Measurements from ENCODE around the gene HOXC4. TPM values are rescaled to one million over a fixed set of nuclear protein-coding genes. Genes with fewer than 3 reads are reported as not detected.
A peak's percentile ranks its signal among the peaks of the same experiment; 100 is the strongest.

The HOXC4 gene
- total and polyA plus RNA-seq, 10 of the 15 experiments (the other 5 are each of a cell fraction or from before 2014, with no cell fraction given) = 1.0 to 11.4 (median 4.2) TPM

- CTCF ChIA-PET = interaction anchor here (0.9 to 13.4 kb wide), 11 partner anchors 10 to 193 kb away, joined by 3 to 343 read pairs (median 13); partner anchors contain the start of genes HOXC10, HOXC4, HOXC8 and SMUG1
- SMC1A ChIA-PET (ENCODE audit: uncharacterized antibody, unreplicated experiment) = interaction anchor here (1.1 to 1.4 kb wide), 8 partner anchors 9 to 164 kb away, joined by 3 to 9 read pairs (median 4); partner anchors contain the start of gene SMUG1
- peak overlapping the region; percentile 31; the same call in 1 of the 2 replicates for H3K9ac ChIP-seq (ENCODE audit: control insufficient read depth, insufficient read depth, low read length)
Measured at GRCh38 chr12:54026640-54027441, 26.8 kb upstream of the HOXC4 start.

More at GRCh38 chr12:54026640-54027441, 26.8 kb upstream of the HOXC4 start:
- H4K20me1 ChIP-seq (ENCODE audit: control insufficient read depth, insufficient read depth) = no peaks in the 10 kb centered on the region
- ChIA-PET RAD21 (ENCODE audit: unreplicated experiment) (interaction anchor here (0.5 to 12.6 kb wide), 7 partner anchors 9 to 321 kb away, joined by 3 to 222 read pairs (median 4); partner anchors contain the start of genes HOXC8 and SMUG1), POLR2A (interaction anchor here (0.7 kb wide), 2 partner anchors 9 to 24 kb away, joined by 3 to 4 read pairs; no protein-coding TSS in a partner anchor)
- in situ Hi-C loops (cut with MboI) = loop anchor here (10.0 kb wide), 2 partner anchors 168 to 338 kb away; partner anchors contain the start of gene GPR84
- 13% methylated on average over 21 of the region's 22 CpGs for whole genome bisulfite sequencing (ENCODE audit: insufficient coverage, insufficient replicate concordance, low lambda C conversion rate, missing lambda C conversion rate)
- no peaks in the 10 kb centered on the region for H3K79me2 ChIP-seq (ENCODE audit: control insufficient read depth, insufficient read depth, low read length)
- FAIRE-seq = no peak
- no peaks in the 10 kb centered on the region for H3K36me3 ChIP-seq (ENCODE audit: control insufficient read depth in 2 of 2, insufficient read depth in 2 of 2, low read length in 1 of 2)
- H3K4me1 ChIP-seq (ENCODE audit: control insufficient read depth, insufficient read depth, low read length) = peaks cover 5% of the 10 kb centered on the region
- H3K4me2 ChIP-seq (ENCODE audit: control insufficient read depth, insufficient read depth) = peak overlapping the region; percentile 66
- DNase-seq (ENCODE audit: low read depth, low spot score) = no peak
- H2AFZ ChIP-seq (ENCODE audit: control insufficient read depth, low read depth, low read length) = peak overlapping the region; percentile 77
- peaks cover 8 to 18% of the 10 kb centered on the region in 2 experiments for H3K27me3 ChIP-seq (replicated peaks in 1 of 2; ENCODE audit: control insufficient read depth in 2 of 2, insufficient read depth in 2 of 2, low read length in 1 of 2)
- intact Hi-C loops (cut with micrococcal nuclease; ENCODE audit: unreplicated experiment) = no loop called here
- no peak overlapping the region for H3K4me3 ChIP-seq
- ATAC-seq = no peak
- no peaks in the 10 kb centered on the region for H3K9me3 ChIP-seq (replicated peaks; ENCODE audit: control insufficient read depth, insufficient read depth, low read length)
- no peak for TF ChIP-seq MEF2B (IDR thresholded peaks at IDR 0.05; ENCODE audit: partially characterized antibody, poor library complexity, severe bottlenecking)
- no peak for TF ChIP-seq TAF1 (IDR thresholded peaks at IDR 0.05; ENCODE audit: borderline replicate concordance, low read depth, low read length)
- TF ChIP-seq MEF2A (IDR thresholded peaks at IDR 0.05; ENCODE audit: insufficient read depth, low read depth, low read length) = no peak
- no peak for TF ChIP-seq E4F1 (IDR thresholded peaks at IDR 0.05; ENCODE audit: borderline replicate concordance, partially characterized antibody)
- no peak for TF ChIP-seq PBX3 (IDR thresholded peaks at IDR 0.05; ENCODE audit: insufficient replicate concordance, low read depth, low read length)
- no peak for TF ChIP-seq RBBP5 (conservative IDR thresholded peaks at IDR 0.05)
- peak; percentile 49; the same call in 1 of the 2 replicates for TF ChIP-seq PKNOX1 (IDR thresholded peaks at IDR 0.05)
- TF ChIP-seq CHD1 (IDR thresholded peaks at IDR 0.05; ENCODE audit: low read depth, low read length) = no peak
- no peak for TF ChIP-seq ZNF207 (IDR thresholded peaks at IDR 0.05; ENCODE audit: borderline replicate concordance)
- no peak for TF ChIP-seq NFYB (IDR thresholded peaks at IDR 0.05; ENCODE audit: insufficient read depth, low read depth, low read length)
- TF ChIP-seq WRNIP1 (IDR thresholded peaks at IDR 0.05; ENCODE audit: borderline replicate concordance, low read depth, low read length) = no peak
- TF ChIP-seq RUNX3 (IDR thresholded peaks at IDR 0.05; ENCODE audit: low read length) = no peak
- 0 out of 2 replicates have a peak, but pooled peaks have one; percentile 9 for TF ChIP-seq SPI1 (IDR thresholded peaks at IDR 0.05; ENCODE audit: borderline replicate concordance, insufficient read depth, low read depth, low read length)
- BruUV-seq (replicated peaks) = no TSS peak
- H3K27ac ChIP-seq (ENCODE audit: control insufficient read depth, insufficient read depth) = no peak overlapping the region; the same call in 1 of the 2 replicates

Measured in GM12878 (cell line).